ENCODE data around the gene KAT2B. TPM values are rescaled to one million over a fixed set of nuclear protein-coding genes. Genes with fewer than 3 reads are reported as not detected.

KAT2B gene
- total and polyA plus RNA-seq, 4 donors: 7.5 to 58.5 (median 16.3) TPM

DNA sequence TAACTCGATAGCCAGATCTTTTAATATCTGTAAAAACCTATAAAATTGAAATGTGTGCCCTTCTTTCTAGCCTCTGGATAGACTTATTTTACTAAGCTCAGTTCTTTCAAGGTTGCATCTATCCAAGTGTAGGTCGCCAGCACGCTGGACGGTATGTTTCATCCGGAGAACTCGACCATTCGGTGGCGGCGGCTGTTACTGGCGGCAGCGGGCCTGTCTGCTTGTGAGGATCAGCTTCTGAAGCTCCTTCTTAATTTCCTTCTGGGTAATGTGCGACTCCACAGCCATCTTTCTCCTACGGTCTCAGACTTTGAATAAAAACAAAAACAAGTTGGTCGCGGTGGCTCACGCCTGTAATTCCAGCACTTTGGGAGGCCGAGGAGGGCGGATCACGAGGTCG, 32.3 kb upstream of the KAT2B start:
- H3K27me3 ChIP-seq (ENCODE audit: control insufficient read depth in 4 of 4, insufficient read depth in 4 of 4, low read length in 3 of 4): no peaks in the 10 kb centered on the region
- H3K27ac ChIP-seq (ENCODE audit: low read depth in 1 of 2, low read length in 2 of 2): no peak overlapping the region
- TF ChIP-seq FOXA1 (IDR thresholded peaks at IDR 0.05): no peak
- no peak for TF ChIP-seq NR2F2 (IDR thresholded peaks at IDR 0.05)
- TF ChIP-seq SP1 (IDR thresholded peaks at IDR 0.05): no peak
- TF ChIP-seq RXRA (IDR thresholded peaks at IDR 0.05): no peak
- no peak overlapping the region for H3K4me3 ChIP-seq (ENCODE audit: low read depth in 1 of 3, low read length in 3 of 3)
- no peak for DNase-seq (ENCODE audit: low spot score)
- no peaks in the 10 kb centered on the region for H3K9me3 ChIP-seq (ENCODE audit: control insufficient read depth in 4 of 4, low read length in 3 of 4)
- 95% methylated on average over 20 of the region's 20 CpGs for WGBS
- H3K9ac ChIP-seq (ENCODE audit: low read depth in 1 of 2, low read length in 2 of 2): no peak overlapping the region
- no peaks in the 10 kb centered on the region for H3K4me1 ChIP-seq (ENCODE audit: control insufficient read depth in 4 of 4, insufficient read depth in 4 of 4, low read length in 3 of 4)
- H3K36me3 ChIP-seq (ENCODE audit: control insufficient read depth in 4 of 4, insufficient read depth in 3 of 4, low read depth in 1 of 4, low read length in 3 of 4): no peaks in the 10 kb centered on the region

DNA sequence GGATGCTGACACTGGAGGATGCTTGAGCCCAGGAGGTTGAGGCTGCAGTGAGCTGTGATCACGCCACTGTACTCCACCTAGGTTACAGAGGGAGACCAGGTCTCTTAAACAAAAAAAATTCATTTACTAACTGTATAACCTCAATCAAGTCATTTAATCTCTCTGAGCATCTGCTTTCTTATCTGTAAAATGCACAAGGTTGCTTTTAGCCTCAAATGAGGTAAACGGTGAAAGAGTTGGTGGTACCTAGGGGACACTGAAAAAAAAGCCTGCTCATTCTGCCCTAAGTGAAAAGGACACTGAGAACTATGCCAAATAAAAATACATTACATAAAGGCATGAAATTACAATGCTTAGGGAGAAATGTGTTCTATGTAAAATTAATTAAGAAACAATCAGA, 31.6 kb upstream of the KAT2B start:
- Histone ChIP-seq H3K27me3 (ENCODE audit: control insufficient read depth in 4 of 4, insufficient read depth in 4 of 4, low read length in 3 of 4) (no peaks in the 10 kb centered on the region), H3K4me1 (ENCODE audit: control insufficient read depth in 4 of 4, insufficient read depth in 4 of 4, low read length in 3 of 4) (no peaks in the 10 kb centered on the region), H3K9ac (ENCODE audit: low read depth in 1 of 2, low read length in 2 of 2) (no peak overlapping the region), H3K4me3 (ENCODE audit: low read depth in 1 of 3, low read length in 3 of 3) (no peak overlapping the region), H3K27ac (ENCODE audit: low read depth in 1 of 2, low read length in 2 of 2) (no peak overlapping the region), H3K9me3 (ENCODE audit: control insufficient read depth in 4 of 4, low read length in 3 of 4) (no peaks in the 10 kb centered on the region), H3K36me3 (ENCODE audit: control insufficient read depth in 4 of 4, insufficient read depth in 3 of 4, low read depth in 1 of 4, low read length in 3 of 4) (no peaks in the 10 kb centered on the region)
- WGBS: 80% methylated on average over 2 of the region's 2 CpGs
- DNase-seq (ENCODE audit: low spot score): no peak
- TF ChIP-seq RXRA (IDR thresholded peaks at IDR 0.05) (no peak), HNF4A (conservative IDR thresholded peaks at IDR 0.05) (no peak), YY1 (IDR thresholded peaks at IDR 0.05) (no peak)
- TF ChIP-seq, protein P1, sequence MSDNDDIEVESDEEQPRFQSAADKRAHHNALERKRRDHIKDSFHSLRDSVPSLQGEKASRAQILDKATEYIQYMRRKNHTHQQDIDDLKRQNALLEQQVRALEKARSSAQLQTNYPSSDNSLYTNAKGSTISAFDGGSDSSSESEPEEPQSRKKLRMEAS (IDR thresholded peaks at IDR 0.05): no peak

DNA sequence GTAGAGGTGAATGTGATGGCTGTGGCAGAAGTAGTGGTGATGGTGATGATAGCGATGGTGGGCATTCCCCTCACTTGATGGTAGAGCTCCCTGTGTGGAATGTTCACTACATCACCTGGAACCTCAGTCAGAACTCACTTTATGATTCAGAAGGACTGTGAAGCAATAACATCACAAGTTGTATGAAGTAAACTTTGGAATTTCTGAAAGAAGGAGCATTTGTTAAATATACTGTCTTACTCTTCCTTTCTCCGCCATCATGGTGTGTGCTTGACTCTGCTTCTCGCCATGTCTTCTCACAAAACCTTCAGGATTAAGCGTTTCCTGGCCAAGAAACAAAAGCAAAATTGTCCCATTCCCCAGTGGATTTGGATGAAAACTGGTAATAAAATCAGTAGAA, 28.1 kb upstream of the KAT2B start, which contains the start of gene PP2D1:
Gene PP2D1 (minus strand): TSS at position 101 of the 400 bp plus-strand sequence. CDS start 192 bp downstream, outside the sequence.
- TF ChIP-seq, protein P1 (IDR thresholded peaks at IDR 0.05): no peak
- TF ChIP-seq, protein P2, sequence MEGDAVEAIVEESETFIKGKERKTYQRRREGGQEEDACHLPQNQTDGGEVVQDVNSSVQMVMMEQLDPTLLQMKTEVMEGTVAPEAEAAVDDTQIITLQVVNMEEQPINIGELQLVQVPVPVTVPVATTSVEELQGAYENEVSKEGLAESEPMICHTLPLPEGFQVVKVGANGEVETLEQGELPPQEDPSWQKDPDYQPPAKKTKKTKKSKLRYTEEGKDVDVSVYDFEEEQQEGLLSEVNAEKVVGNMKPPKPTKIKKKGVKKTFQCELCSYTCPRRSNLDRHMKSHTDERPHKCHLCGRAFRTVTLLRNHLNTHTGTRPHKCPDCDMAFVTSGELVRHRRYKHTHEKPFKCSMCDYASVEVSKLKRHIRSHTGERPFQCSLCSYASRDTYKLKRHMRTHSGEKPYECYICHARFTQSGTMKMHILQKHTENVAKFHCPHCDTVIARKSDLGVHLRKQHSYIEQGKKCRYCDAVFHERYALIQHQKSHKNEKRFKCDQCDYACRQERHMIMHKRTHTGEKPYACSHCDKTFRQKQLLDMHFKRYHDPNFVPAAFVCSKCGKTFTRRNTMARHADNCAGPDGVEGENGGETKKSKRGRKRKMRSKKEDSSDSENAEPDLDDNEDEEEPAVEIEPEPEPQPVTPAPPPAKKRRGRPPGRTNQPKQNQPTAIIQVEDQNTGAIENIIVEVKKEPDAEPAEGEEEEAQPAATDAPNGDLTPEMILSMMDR (IDR thresholded peaks at IDR 0.05; ENCODE audit: low read depth, low read length, missing input control): no peak
- TF ChIP-seq FOXA2 (IDR thresholded peaks at IDR 0.05) (no peak), RAD21 (IDR thresholded peaks at IDR 0.05) (no peak), SP1 (IDR thresholded peaks at IDR 0.05) (no peak), RXRA (IDR thresholded peaks at IDR 0.05) (no peak), EGR1 (IDR thresholded peaks at IDR 0.05; ENCODE audit: low read depth in 2 of 2) (no peak), JUND (IDR thresholded peaks at IDR 0.05) (no peak), YY1 (IDR thresholded peaks at IDR 0.05) (no peak), HNF4G (IDR thresholded peaks at IDR 0.05) (no peak), FOXA1 (IDR thresholded peaks at IDR 0.05) (no peak)
- TF ChIP-seq, protein P3, sequence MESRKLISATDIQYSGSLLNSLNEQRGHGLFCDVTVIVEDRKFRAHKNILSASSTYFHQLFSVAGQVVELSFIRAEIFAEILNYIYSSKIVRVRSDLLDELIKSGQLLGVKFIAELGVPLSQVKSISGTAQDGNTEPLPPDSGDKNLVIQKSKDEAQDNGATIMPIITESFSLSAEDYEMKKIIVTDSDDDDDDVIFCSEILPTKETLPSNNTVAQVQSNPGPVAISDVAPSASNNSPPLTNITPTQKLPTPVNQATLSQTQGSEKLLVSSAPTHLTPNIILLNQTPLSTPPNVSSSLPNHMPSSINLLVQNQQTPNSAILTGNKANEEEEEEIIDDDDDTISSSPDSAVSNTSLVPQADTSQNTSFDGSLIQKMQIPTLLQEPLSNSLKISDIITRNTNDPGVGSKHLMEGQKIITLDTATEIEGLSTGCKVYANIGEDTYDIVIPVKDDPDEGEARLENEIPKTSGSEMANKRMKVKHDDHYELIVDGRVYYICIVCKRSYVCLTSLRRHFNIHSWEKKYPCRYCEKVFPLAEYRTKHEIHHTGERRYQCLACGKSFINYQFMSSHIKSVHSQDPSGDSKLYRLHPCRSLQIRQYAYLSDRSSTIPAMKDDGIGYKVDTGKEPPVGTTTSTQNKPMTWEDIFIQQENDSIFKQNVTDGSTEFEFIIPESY (IDR thresholded peaks at IDR 0.05): no peak
- TF ChIP-seq, protein P4, sequence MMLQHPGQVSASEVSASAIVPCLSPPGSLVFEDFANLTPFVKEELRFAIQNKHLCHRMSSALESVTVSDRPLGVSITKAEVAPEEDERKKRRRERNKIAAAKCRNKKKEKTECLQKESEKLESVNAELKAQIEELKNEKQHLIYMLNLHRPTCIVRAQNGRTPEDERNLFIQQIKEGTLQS (IDR thresholded peaks at IDR 0.05): no peak
- 98% methylated on average over 4 of the region's 4 CpGs for WGBS
- DNase-seq (ENCODE audit: low spot score): no peak
- H3K9ac ChIP-seq (ENCODE audit: low read depth in 1 of 2, low read length in 2 of 2): no peak within 1 kb of the TSS
- no peak within 1 kb of the TSS for H3K4me3 ChIP-seq (ENCODE audit: low read depth in 1 of 3, low read length in 3 of 3)
- H3K4me1 ChIP-seq (ENCODE audit: control insufficient read depth in 4 of 4, insufficient read depth in 4 of 4, low read length in 3 of 4): no peaks in the 10 kb centered on the region
- H3K27me3 ChIP-seq (ENCODE audit: control insufficient read depth in 4 of 4, insufficient read depth in 4 of 4, low read length in 3 of 4): no peaks in the 10 kb centered on the region
- no peak within 1 kb of the TSS for H3K27ac ChIP-seq (ENCODE audit: low read depth in 1 of 2, low read length in 2 of 2)
- no peaks in the 10 kb centered on the region for H3K36me3 ChIP-seq (ENCODE audit: control insufficient read depth in 4 of 4, insufficient read depth in 3 of 4, low read depth in 1 of 4, low read length in 3 of 4)
- H3K9me3 ChIP-seq (ENCODE audit: control insufficient read depth in 4 of 4, low read length in 3 of 4): no peaks in the 10 kb centered on the region
